Activated CD4-positive, alpha-beta T cell treated with anti-CD3 and anti-CD28 coated beads for 36 hours (primary cell): ENCODE measurements around the gene BHLHA9. TPM values are rescaled to one million over a fixed set of nuclear protein-coding genes. Genes with fewer than 3 reads are reported as not detected.

Experiments used
- ATAC-seq: fragments of 200-7000 bp; cut with Tn5 transposase; one replicate; pipeline ENCODE4 v1.10.0; 2021; ENCODE audit warnings: mild to moderate bottlenecking, moderate library complexity
- CTCF ChIA-PET: fragments of 350-600 bp; sonication (Branson Sonifier 250); formaldehyde crosslinking; loops from one replicate; lab custom pipeline; 2021; ENCODE audit warnings: antibody characterized with exemption; lab: Charles Lee
- POLR2A ChIA-PET: fragments of 350-600 bp; sonication (Branson Sonifier 250); formaldehyde crosslinking; loops from one replicate; lab custom pipeline; 2021; ENCODE audit warnings: antibody characterized with exemption, inconsistent platforms; lab: Charles Lee
- DNase-seq: peaks from one replicate; pipeline ENCODE4 v3.0.0-alpha.2; 2020
- H3K27ac Mint-ChIP-seq: one replicate; pipeline ENCODE4 v1.8.0; 2021; ENCODE audit warnings: mixed read lengths
- H3K27me3 Mint-ChIP-seq: one replicate; pipeline ENCODE4 v1.8.0; 2021; ENCODE audit warnings: mixed read lengths
- H3K36me3 Mint-ChIP-seq: one replicate; pipeline ENCODE4 v1.8.0; 2021; ENCODE audit warnings: low read depth, mixed read lengths
- H3K4me1 Mint-ChIP-seq: one replicate; pipeline ENCODE4 v1.8.0; 2021; ENCODE audit warnings: mixed read lengths
- H3K4me3 Mint-ChIP-seq: one replicate; pipeline ENCODE4 v1.8.0; 2021; ENCODE audit warnings: mild to moderate bottlenecking, moderate library complexity, mixed read lengths
- H3K9me3 Mint-ChIP-seq: one replicate; pipeline ENCODE4 v1.8.0; 2021; ENCODE audit warnings: low read depth, mixed read lengths
- intact Hi-C, 2 experiments: fragments of 100-400 bp; cut with DNase I in 1 of 2; cut with micrococcal nuclease in 1 of 2; formaldehyde crosslinking; loops; one replicate each; pipeline versions ENCODE4 v1.14.2 to v1.15.1; 2022 to 2024; cut with DNase I, micrococcal nuclease
- total RNA-seq, 2 experiments: library from RNA; stranded (reverse); gene quantifications; one replicate each; pipeline ENCODE4 v1.2.3, GENCODE V29; 2021

BHLHA9 gene
- total RNA-seq, 2 experiments from 2014 or later = not detected

DNA sequence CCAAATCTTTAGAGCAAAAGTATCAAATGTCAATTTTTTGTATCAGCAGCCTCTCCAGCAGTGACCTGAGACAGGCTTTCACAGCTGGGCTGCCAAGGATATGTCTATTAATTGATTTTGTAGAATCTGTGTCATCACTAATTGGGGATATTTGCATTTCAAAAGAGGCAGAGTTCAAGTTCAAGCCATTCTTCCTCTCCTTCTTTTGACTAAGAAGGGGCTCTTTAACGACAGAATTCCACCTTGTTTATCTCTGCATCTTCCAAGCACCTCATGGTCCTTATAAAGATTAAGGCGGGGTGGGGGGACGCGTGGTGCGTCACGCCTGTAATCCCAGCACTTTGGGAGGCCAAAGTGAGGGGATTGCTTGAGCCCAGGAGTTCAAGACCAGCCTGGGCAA, 15.2 kb upstream of the BHLHA9 start:
- DNase-seq = no peak
- intact Hi-C loops = no loop called here
- H3K9me3 Mint-ChIP-seq = no peaks in the 10 kb centered on the region
- H3K4me1 Mint-ChIP-seq = peaks cover 14% of the 10 kb centered on the region
- ATAC-seq = no peak
- H3K36me3 Mint-ChIP-seq = no peaks in the 10 kb centered on the region
- H3K4me3 Mint-ChIP-seq = no peak overlapping the region
- ChIA-PET POLR2A (interaction anchor here (0.6 kb wide), 1 partner anchor 97 kb away, joined by 8 read pairs; no protein-coding TSS in a partner anchor), CTCF (interaction anchor here (0.8 kb wide), 1 partner anchor 78 kb away, joined by 5 read pairs; no protein-coding TSS in a partner anchor)
- H3K27me3 Mint-ChIP-seq = peaks cover 19% of the 10 kb centered on the region
- no peak overlapping the region for H3K27ac Mint-ChIP-seq

DNA sequence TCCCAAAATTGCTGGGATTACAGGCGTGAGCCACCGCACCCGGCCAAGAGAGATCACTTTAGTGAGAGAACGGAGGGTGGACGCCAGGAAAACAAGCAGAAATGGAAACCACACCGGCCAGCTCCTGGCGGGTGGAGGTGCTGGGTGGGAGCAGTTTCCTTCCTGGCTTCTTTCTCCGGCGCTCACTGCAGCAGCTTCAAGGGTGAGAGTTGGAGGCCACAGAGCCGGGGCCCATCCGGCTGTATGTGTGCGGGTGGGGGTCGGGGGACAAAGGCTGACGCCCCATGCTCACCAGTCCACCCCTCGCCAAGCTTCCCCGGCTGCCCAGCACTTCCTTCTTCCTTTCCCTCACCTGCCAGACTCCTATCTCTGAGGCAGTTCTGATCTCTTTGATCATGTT, 13.5 kb upstream of the BHLHA9 start:
- ChIA-PET CTCF (interaction anchor here (1.3 kb wide), 1 partner anchor 78 kb away, joined by 3 read pairs; no protein-coding TSS in a partner anchor), POLR2A (interaction anchor here (0.7 kb wide), 1 partner anchor 23 kb away, joined by 7 read pairs; no protein-coding TSS in a partner anchor)
- Mint-ChIP-seq H3K27me3 (peaks cover 26% of the 10 kb centered on the region), H3K27ac (no peak overlapping the region), H3K4me3 (no peak overlapping the region), H3K4me1 (peaks cover 15% of the 10 kb centered on the region), H3K9me3 (no peaks in the 10 kb centered on the region), H3K36me3 (no peaks in the 10 kb centered on the region)
- ATAC-seq (no peak), DNase-seq (no peak)
- intact Hi-C loops = no loop called here

DNA sequence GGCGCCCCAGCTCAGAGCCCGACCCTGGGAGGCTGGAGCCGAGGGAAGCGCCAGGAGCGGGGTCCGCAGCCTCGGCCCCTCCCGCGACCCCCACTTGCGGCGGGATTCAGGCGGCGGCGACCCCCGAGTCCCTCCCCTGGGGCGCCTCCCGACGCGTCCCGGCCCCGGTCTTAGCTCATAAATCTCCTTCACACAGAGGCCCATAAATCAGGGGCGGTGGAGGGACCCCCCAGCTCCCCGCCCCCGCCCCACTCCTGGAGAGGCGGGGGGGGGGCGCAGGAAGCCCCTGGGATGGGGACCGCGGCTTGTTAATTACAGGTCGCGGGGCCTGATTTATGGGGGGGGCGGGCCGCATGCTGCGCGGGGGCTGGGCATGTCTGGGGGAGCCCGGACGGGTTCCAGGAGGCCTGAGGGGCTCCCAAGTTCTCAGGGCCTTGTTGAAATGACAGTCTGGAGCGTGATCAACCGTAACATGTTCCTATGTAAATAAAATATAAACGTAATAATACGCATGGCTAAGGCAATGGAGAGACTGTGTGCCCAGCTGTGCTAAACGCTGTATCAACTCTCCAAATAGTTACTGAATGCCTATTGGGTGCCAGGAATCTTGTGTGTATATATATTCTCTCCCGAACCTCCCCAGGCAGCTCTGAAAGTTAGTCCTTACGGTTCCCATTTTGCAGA, 10.0 kb upstream of the BHLHA9 start:
- H3K27ac Mint-ChIP-seq = no peak overlapping the region
- intact Hi-C loops = no loop called here
- DNase-seq = no peak
- H3K4me3 Mint-ChIP-seq = no peak overlapping the region
- no peaks in the 10 kb centered on the region for H3K36me3 Mint-ChIP-seq
- POLR2A ChIA-PET = interaction anchor here (0.5 to 0.6 kb wide), 2 partner anchors 476 to 522 kb away, joined by 3 read pairs; no protein-coding TSS in a partner anchor
- H3K9me3 Mint-ChIP-seq = no peaks in the 10 kb centered on the region
- H3K27me3 Mint-ChIP-seq = peaks cover 24% of the 10 kb centered on the region
- CTCF ChIA-PET = interaction anchor here (0.6 to 2.3 kb wide), 8 partner anchors 9 to 1004 kb away, joined by 3 to 21 read pairs (median 3); no protein-coding TSS in a partner anchor
- ATAC-seq = no peak
- peaks cover 11% of the 10 kb centered on the region for H3K4me1 Mint-ChIP-seq

DNA sequence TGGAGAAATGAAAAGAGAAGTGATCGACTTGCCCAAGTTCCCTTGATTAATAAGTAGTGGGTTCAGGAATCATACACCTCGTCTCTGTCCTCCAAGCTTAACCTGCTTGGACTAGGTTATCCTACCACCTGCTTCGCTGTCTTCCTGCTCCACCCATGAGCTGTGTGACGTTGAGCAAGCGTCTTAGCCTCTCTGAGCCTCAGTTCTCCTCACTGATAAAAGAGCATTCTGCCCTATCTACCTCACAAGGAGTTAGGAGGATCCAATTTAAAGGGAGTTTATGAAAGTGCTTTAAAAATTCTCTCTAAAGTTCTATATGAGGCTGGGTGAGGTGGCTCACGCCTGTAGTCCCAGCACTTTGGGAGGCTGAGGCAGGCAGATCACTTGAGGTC, 9.5 kb upstream of the BHLHA9 start:
- peaks cover 23% of the 10 kb centered on the region for H3K27me3 Mint-ChIP-seq
- no peaks in the 10 kb centered on the region for H3K36me3 Mint-ChIP-seq
- intact Hi-C loops = no loop called here
- ChIA-PET CTCF (interaction anchor here (0.8 to 2.3 kb wide), 2 partner anchors 71 to 260 kb away, joined by 3 to 21 read pairs; no protein-coding TSS in a partner anchor), POLR2A (interaction anchor here (0.6 kb wide), 1 partner anchor 476 kb away, joined by 3 read pairs; no protein-coding TSS in a partner anchor)
- no peaks in the 10 kb centered on the region for H3K9me3 Mint-ChIP-seq
- no peak overlapping the region for H3K4me3 Mint-ChIP-seq
- H3K4me1 Mint-ChIP-seq = peaks cover 11% of the 10 kb centered on the region
- ATAC-seq (no peak), DNase-seq (no peak)
- H3K27ac Mint-ChIP-seq = no peak overlapping the region

DNA sequence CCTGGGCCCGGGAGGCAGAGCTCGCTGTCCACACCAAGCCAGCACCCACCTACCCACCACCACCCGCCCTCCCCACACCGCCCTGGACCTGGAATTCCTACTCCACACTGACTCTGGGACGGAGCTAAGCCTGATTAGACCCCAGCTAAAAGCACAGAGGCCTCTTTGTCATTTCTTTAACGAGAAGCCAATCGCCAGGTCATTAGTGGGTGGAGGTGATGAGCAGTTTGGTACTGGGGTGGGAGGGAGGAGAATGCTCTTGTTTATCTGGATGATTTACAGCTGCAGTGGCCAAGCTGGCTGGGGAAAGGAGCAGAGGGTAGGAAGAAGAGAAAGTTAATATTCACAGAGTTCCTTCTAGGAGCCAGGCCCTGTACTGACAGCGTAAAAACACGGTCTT, 6.0 kb upstream of the BHLHA9 start:
- DNase-seq (no peak), ATAC-seq (no peak)
- Mint-ChIP-seq H3K4me3 (no peak overlapping the region), H3K27ac (no peak overlapping the region), H3K36me3 (no peaks in the 10 kb centered on the region), H3K9me3 (no peaks in the 10 kb centered on the region), H3K27me3 (peaks cover 8% of the 10 kb centered on the region), H3K4me1 (peaks cover 13% of the 10 kb centered on the region)
- CTCF ChIA-PET = no interaction called here
- POLR2A ChIA-PET = interaction anchor here (0.7 kb wide), 1 partner anchor 291 kb away, joined by 4 read pairs; no protein-coding TSS in a partner anchor
- intact Hi-C loops = no loop called here

DNA sequence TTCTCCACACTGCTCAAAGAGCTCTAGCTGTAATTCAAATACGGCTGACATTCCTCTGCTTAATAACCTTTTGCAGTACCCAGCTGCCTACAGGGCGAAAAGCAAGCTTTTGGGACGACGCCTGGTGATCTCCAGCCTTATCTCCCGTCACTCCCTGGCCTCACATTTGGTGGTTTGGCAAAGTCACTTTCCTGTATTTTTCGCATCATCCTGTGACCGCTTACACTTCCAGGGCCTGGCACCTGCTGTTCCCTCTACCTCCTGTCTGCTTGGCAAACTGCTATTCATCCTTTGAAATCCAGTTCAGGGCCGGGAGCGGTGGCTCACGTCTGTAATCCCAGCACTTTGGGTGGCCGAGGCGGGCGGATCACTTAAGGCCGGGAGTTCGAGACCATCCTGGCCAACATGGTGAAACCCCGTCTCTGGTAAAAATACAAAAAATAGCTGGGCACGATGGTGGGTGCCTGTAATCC, 2.7 kb upstream of the BHLHA9 start:
- ChIA-PET POLR2A (interaction anchor here (0.6 kb wide), 1 partner anchor 447 kb away, joined by 3 read pairs; no protein-coding TSS in a partner anchor), CTCF (interaction anchor here (0.6 to 1.6 kb wide), 5 partner anchors 10 to 109 kb away, joined by 3 to 6 read pairs (median 3); no protein-coding TSS in a partner anchor)
- peaks cover 9% of the 10 kb centered on the region for H3K4me1 Mint-ChIP-seq
- peak overlapping the region; percentile 47 for H3K27ac Mint-ChIP-seq
- ATAC-seq (peak; percentile 9), DNase-seq (no peak)
- intact Hi-C loops = no loop called here
- peaks cover 14% of the 10 kb centered on the region for H3K27me3 Mint-ChIP-seq
- peak overlapping the region; percentile 74 for H3K4me3 Mint-ChIP-seq
- H3K9me3 Mint-ChIP-seq = no peaks in the 10 kb centered on the region
- H3K36me3 Mint-ChIP-seq = no peaks in the 10 kb centered on the region

DNA sequence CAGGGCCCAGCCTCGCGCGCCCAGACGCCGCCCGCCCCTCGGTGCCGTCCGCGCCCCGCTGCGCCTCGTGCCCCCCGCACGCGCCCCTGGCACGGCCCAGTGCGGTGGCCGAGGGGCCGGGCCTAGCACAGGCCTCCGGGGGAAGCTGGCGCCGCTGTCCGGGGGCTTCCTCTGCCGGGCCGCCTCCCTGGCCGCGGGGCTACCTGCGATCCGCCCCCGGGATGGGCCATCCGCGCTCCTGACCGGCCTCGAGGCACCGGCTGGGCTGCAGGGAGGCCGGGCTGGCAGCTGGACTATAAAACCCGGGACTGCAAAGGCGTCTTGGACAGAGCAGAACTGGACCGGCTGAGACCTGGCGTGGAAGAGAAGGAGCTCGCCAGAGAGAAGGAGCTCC, 783 bp downstream of the BHLHA9 start:
- no peaks in the 10 kb centered on the region for H3K36me3 Mint-ChIP-seq
- H3K4me1 Mint-ChIP-seq = peaks cover 10% of the 10 kb centered on the region
- no peak overlapping the region for H3K27ac Mint-ChIP-seq
- ChIA-PET POLR2A (no interaction called here), CTCF (interaction anchor here (2.9 kb wide), 1 partner anchor 61 kb away, joined by 16 read pairs; no protein-coding TSS in a partner anchor)
- H3K4me3 Mint-ChIP-seq = no peak overlapping the region
- ATAC-seq = no peak
- peaks cover 28% of the 10 kb centered on the region for H3K27me3 Mint-ChIP-seq
- no peaks in the 10 kb centered on the region for H3K9me3 Mint-ChIP-seq
- no peak for DNase-seq
- intact Hi-C loops = no loop called here

DNA sequence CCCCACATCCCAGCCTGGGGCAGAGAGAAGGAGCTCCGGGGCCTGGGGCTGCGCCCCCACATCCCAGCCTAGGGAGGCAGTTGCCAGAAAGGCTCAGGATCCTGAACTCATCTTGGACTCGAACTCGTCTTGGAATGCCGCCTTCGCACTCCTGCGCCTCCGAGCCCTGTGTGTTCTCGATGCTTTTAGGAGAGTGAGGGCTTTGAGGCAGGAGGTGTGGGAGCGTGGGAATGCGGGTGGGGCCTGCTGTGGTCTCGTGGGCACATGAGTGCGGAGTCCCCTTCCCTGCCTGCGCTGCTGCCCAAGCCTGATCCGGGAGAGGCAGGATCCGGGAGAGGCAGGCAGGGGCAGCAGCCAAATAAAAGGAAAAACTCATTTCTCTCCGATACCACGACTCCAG, 1.2 kb downstream of the BHLHA9 start:
- ChIA-PET POLR2A (no interaction called here), CTCF (interaction anchor here (2.9 kb wide), 1 partner anchor 61 kb away, joined by 16 read pairs; no protein-coding TSS in a partner anchor)
- Mint-ChIP-seq H3K36me3 (no peaks in the 10 kb centered on the region), H3K4me3 (no peak overlapping the region), H3K27me3 (peaks cover 31% of the 10 kb centered on the region), H3K9me3 (no peaks in the 10 kb centered on the region), H3K27ac (no peak overlapping the region), H3K4me1 (peaks cover 13% of the 10 kb centered on the region)
- intact Hi-C loops = no loop called here
- ATAC-seq (no peak), DNase-seq (no peak)

DNA sequence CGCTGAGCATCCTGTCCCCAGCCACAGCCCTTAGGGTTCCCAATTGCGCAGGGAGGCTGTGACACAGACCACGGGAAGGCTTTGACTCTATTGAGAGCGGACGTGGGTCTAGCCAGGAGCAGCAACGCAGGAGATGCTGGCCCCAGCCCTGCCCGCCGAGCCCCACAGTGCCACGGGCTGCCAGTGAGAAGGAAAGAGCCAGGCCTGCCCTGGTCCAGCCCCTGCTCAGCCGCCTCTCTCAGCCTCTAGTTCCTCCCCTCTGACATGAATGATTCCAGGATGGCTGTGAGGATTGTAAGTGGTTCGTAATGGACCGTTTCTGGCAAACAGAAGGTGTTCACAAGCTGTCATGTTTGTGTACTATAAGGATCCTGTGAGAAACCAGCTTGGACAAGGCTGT, 2.5 kb downstream of the BHLHA9 start:
- H3K4me3 Mint-ChIP-seq = no peak overlapping the region
- H3K9me3 Mint-ChIP-seq = no peaks in the 10 kb centered on the region
- intact Hi-C loops = loop anchor here in 1 of 2 experiments (1.0 kb wide), 1 partner anchor 60 kb away; no protein-coding TSS in a partner anchor
- H3K27me3 Mint-ChIP-seq = peaks cover 31% of the 10 kb centered on the region
- ChIA-PET POLR2A (interaction anchor here (0.6 kb wide), 1 partner anchor 335 kb away, joined by 3 read pairs; no protein-coding TSS in a partner anchor), CTCF (interaction anchor here (0.6 to 2.9 kb wide), 3 partner anchors 60 to 719 kb away, joined by 3 to 16 read pairs (median 3); no protein-coding TSS in a partner anchor)
- ATAC-seq (no peak), DNase-seq (no peak)
- no peak overlapping the region for H3K27ac Mint-ChIP-seq
- peaks cover 8% of the 10 kb centered on the region for H3K4me1 Mint-ChIP-seq
- no peaks in the 10 kb centered on the region for H3K36me3 Mint-ChIP-seq

DNA sequence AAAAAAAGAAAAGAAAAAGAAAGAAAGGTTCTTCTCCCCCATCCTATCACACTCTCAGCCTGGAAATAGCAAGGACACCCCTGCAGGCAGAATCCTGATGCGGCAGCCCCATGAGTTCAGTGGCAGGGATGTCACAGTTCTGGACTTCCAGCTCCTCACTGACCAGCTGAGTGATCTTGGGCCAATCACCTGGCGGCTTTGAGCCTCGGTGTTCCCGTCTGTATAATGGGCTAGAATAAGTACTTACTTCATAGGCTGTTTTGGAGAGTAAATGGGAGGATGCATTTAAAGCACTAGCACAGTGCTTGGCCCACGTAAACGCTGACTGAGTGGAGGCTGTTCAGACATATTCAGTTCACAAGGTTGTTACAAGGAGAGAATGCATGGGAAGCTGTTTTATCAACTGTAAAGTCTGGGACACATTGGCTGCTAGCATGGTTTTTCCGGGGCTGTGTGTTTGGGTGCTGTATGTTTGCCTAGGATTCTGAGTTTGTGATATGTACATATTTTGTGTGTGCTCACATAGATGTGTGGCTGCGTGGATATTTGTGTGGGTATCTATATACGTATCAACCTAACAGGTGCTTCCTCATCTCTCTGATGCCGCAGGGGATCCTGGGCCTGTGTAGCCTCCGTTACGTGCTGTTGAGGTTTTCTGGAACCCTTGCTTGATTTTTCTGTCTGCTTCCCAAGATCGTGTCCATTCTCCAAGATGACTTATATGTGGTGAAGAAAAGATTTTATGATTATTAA, 3.4 kb downstream of the BHLHA9 start:
- Mint-ChIP-seq H3K4me3 (no peak overlapping the region), H3K27me3 (peaks cover 31% of the 10 kb centered on the region), H3K9me3 (no peaks in the 10 kb centered on the region), H3K27ac (no peak overlapping the region), H3K36me3 (no peaks in the 10 kb centered on the region), H3K4me1 (peaks cover 8% of the 10 kb centered on the region)
- ChIA-PET CTCF (interaction anchor here (0.7 to 2.9 kb wide), 4 partner anchors 33 to 107 kb away, joined by 3 to 16 read pairs (median 6); no protein-coding TSS in a partner anchor), POLR2A (no interaction called here)
- no peak for DNase-seq
- intact Hi-C loops = no loop called here
- no peak for ATAC-seq

DNA sequence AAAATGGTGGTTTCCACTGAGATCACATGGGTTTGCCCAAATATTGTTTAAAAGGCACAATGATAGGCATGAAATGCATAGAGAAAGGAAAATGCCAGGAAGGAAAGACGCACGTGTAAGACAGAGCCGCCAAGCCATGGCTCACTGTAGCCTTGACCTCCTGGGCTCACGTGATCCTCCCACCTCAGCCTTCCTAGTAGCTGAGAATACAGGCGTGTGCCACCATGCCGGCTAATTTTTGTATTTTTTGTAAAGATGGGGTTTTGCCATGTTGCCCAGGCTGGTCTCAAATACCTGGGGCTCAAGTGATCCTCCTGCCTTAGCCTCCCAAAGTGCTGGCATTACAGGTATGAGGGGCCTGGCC, 4.0 kb downstream of the BHLHA9 start:
- intact Hi-C loops = no loop called here

More for the DNA sequence above, 4.0 kb downstream of the BHLHA9 start:
- CTCF ChIA-PET = interaction anchor here (1.8 kb wide), 1 partner anchor 58 kb away, joined by 9 read pairs; no protein-coding TSS in a partner anchor
- no peaks in the 10 kb centered on the region for H3K36me3 Mint-ChIP-seq
- no peak for DNase-seq
- H3K4me3 Mint-ChIP-seq = no peak overlapping the region
- H3K27me3 Mint-ChIP-seq = peaks cover 31% of the 10 kb centered on the region
- H3K9me3 Mint-ChIP-seq = no peaks in the 10 kb centered on the region
- H3K4me1 Mint-ChIP-seq = peaks cover 4% of the 10 kb centered on the region
- H3K27ac Mint-ChIP-seq = no peak overlapping the region
- POLR2A ChIA-PET = no interaction called here
- no peak for ATAC-seq
